Central memory CD8-positive, alpha-beta T cell (primary cell): ENCODE measurements around the gene RREB1.

ENCODE experiments used
- ATAC-seq: fragments of 150-1000 bp; cut with Tn5 transposase; replicated peaks from 2 replicates; pipeline ENCODE4 v1.10.0; 2022; ENCODE audit warnings: mild to moderate bottlenecking, moderate FRiP score, moderate number of reproducible peaks; ENCODE audit not compliant: poor library complexity, severe bottlenecking; ENCODE audit errors: extremely low read depth
- DNase-seq, 2 donors: peaks; one replicate each; pipeline ENCODE4 v3.0.0; 2021; ENCODE audit warnings: low spot score in 2 of 2
- H3K27ac Mint-ChIP-seq: one replicate; pipeline ENCODE4 v1.8.0; 2022; ENCODE audit warnings: low read depth, mild to moderate bottlenecking, moderate library complexity, mixed read lengths
- H3K27me3 Mint-ChIP-seq: one replicate; pipeline ENCODE4 v1.8.0; 2022; ENCODE audit warnings: mixed read lengths
- H3K36me3 Mint-ChIP-seq: one replicate; pipeline ENCODE4 v1.8.0; 2022; ENCODE audit warnings: mild to moderate bottlenecking, moderate library complexity, mixed read lengths; ENCODE audit not compliant: insufficient read depth
- H3K4me1 Mint-ChIP-seq: one replicate; pipeline ENCODE4 v1.8.0; 2022; ENCODE audit warnings: mixed read lengths
- H3K4me3 Mint-ChIP-seq: one replicate; pipeline ENCODE4 v1.8.0; 2022; ENCODE audit warnings: mild to moderate bottlenecking, moderate library complexity, mixed read lengths
- H3K9me3 Mint-ChIP-seq: one replicate; pipeline ENCODE4 v1.8.0; 2022; ENCODE audit warnings: mixed read lengths

The RREB1 gene

DNA sequence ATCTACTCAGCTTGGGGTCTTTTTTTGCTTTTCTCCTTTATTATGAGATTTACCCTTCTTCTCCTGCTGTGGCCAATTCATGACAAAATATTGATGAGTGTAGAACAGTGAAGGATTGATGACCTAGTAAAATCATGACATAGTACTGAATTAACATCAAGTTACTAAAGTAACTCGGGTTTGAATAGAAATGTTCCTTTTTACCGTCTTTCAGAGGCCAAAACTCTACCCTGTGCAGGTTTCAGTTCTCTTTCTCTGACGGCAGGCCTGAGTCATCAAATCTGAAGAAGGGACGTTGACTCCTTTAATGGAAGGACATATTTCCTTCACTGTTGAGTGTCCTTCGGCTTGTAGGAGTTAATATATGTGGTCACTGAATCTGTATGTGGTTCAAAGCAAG, 80.7 kb downstream of the RREB1 start:
- ATAC-seq (no peak), DNase-seq (no peak)
- no peak overlapping the region for H3K27ac Mint-ChIP-seq
- no peaks in the 10 kb centered on the region for H3K9me3 Mint-ChIP-seq
- peaks cover 45% of the 10 kb centered on the region for H3K36me3 Mint-ChIP-seq
- peaks cover 17% of the 10 kb centered on the region for H3K4me1 Mint-ChIP-seq
- no peaks in the 10 kb centered on the region for H3K27me3 Mint-ChIP-seq
- H3K4me3 Mint-ChIP-seq = no peak overlapping the region

- Mint-ChIP-seq H3K27me3 (no peaks in the 10 kb centered on the region), H3K4me1 (peaks cover 17% of the 10 kb centered on the region)
Measured at GRCh38 chr6:7189101-7189758, 81.5 kb downstream of the RREB1 start.

DNA sequence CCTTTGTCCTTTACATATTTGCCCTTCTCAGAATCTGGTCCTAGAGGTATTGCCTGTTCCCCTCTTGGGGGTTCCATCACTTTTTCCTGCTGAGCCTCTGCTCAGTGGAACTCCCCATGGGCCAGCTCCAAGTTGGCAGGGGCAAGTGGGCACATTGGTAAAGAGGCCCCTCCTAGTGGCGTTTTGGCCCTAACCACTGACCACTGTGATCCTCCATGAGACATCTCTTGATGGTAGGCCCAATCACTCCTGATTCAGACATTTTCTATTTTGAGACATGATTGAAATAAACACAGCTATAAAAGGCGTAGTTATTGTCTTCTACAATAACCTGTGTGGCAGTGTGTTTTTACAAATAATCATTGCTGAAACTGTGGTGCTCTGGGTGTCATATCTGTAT, 83.0 kb downstream of the RREB1 start:
- no peak for ATAC-seq
- H3K27ac Mint-ChIP-seq = no peak overlapping the region
- no peak for DNase-seq
- H3K9me3 Mint-ChIP-seq = no peaks in the 10 kb centered on the region
- H3K27me3 Mint-ChIP-seq = no peaks in the 10 kb centered on the region
- H3K4me3 Mint-ChIP-seq = no peak overlapping the region
- peaks cover 41% of the 10 kb centered on the region for H3K36me3 Mint-ChIP-seq
- H3K4me1 Mint-ChIP-seq = peaks cover 23% of the 10 kb centered on the region

More at GRCh38 chr6:7189101-7189758, 81.5 kb downstream of the RREB1 start:
- DNase-seq (no peak), ATAC-seq (no peak)
- H3K36me3 Mint-ChIP-seq = peaks cover 39% of the 10 kb centered on the region
- H3K27ac Mint-ChIP-seq = no peak overlapping the region
- no peak overlapping the region for H3K4me3 Mint-ChIP-seq
- no peaks in the 10 kb centered on the region for H3K9me3 Mint-ChIP-seq

DNA sequence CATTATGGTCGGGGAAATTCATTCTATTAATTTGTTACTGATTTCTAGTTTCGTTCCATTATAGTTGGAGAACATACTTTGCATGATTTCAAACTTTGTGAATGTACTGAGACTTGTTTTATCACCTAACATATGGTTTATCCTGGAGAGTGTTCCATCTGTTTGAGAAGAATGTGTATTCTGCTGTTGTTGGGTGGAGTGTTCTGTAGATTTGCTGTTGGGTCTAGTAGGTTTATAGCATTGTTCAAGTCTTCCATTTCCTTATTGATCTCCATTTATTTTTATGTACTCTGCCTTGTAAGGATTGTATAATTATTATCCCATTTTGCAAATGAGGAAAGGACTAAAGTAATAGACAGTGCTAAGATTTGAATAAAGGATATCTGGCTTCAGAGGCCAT, 85.4 kb downstream of the RREB1 start:
- Mint-ChIP-seq H3K4me3 (no peak overlapping the region), H3K36me3 (peaks cover 42% of the 10 kb centered on the region), H3K27ac (no peak overlapping the region), H3K9me3 (no peaks in the 10 kb centered on the region), H3K4me1 (peaks cover 21% of the 10 kb centered on the region), H3K27me3 (no peaks in the 10 kb centered on the region)
- ATAC-seq = no peak
- no peak for DNase-seq

DNA sequence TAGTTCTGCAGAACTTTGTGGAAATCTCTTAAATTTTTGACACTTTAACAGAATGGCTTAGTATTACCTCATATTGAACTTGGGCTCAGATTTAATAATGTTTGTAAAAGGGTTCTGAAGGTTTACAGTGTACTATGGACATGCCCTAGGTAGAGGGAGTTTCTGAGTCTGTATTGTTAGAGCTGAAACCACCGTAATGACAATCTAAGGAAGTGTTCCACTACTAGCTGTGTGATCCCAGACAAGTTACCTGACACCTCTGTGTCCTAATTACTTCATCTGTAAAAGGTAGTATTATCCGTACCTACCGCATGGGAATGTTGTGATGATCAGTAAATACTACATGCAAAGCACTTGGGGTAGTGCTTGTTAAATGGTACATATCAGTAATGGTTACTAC, 86.9 kb downstream of the RREB1 start:
- Mint-ChIP-seq H3K36me3 (peaks cover 27% of the 10 kb centered on the region), H3K27me3 (no peaks in the 10 kb centered on the region), H3K27ac (no peak overlapping the region), H3K4me3 (no peak overlapping the region), H3K9me3 (no peaks in the 10 kb centered on the region), H3K4me1 (peaks cover 29% of the 10 kb centered on the region)
- DNase-seq (no peak), ATAC-seq (no peak)

DNA sequence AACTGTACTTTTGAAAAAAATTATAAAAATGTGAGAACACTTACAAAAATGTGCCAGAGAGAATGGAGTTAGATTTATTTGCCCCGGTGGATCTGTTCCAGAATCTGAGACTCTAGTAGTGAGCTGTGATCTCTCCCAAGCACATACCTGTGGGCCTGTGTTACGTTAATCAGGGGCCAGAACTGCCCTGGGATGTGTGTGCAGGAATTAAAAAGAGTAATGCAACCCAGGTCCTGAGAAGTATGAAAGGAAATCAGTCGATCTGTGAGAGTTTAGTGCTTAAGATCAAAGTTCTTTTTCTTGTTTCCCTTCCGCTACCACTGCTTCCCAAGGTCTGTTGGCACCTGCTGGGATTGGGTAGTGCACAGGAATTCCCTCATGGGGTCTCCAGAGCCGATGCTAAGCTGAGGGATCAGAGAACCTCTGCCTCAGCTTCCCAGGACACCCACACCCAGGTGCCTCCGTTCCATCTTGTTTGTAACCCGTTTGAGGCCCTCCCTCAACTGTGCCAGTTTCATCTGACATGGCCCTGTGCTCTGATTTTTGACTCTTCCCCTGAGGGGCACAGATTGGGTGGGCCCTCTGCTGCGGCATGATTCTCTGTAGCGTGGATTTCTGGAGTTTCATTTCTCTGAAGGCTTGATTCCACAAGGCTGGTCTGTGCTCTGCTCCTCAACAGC, 87.7 kb downstream of the RREB1 start:
- peaks cover 27% of the 10 kb centered on the region for H3K36me3 Mint-ChIP-seq
- no peaks in the 10 kb centered on the region for H3K27me3 Mint-ChIP-seq
- peak overlapping the region; percentile 18 for H3K4me3 Mint-ChIP-seq
- ATAC-seq = no peak
- DNase-seq = no peak
- H3K4me1 Mint-ChIP-seq = peaks cover 29% of the 10 kb centered on the region
- H3K9me3 Mint-ChIP-seq = no peaks in the 10 kb centered on the region
- peak overlapping the region; percentile 57 for H3K27ac Mint-ChIP-seq

- Mint-ChIP-seq H3K4me3 (peak overlapping the region; percentile 18), H3K36me3 (peaks cover 23% of the 10 kb centered on the region), H3K27me3 (no peaks in the 10 kb centered on the region), H3K9me3 (no peaks in the 10 kb centered on the region), H3K27ac (peak overlapping the region; percentile 57), H3K4me1 (peaks cover 29% of the 10 kb centered on the region)
- ATAC-seq = no peak
- no peak for DNase-seq
Measured at GRCh38 chr6:7196019-7196402, 88.2 kb downstream of the RREB1 start.

GRCh38 chr6:7196685-7197283, 89.0 kb downstream of the RREB1 start:
- H3K4me3 Mint-ChIP-seq = no peak overlapping the region
- H3K36me3 Mint-ChIP-seq = peaks cover 21% of the 10 kb centered on the region
- DNase-seq = no peak
- no peak for ATAC-seq
- H3K9me3 Mint-ChIP-seq = no peaks in the 10 kb centered on the region
- no peak overlapping the region for H3K27ac Mint-ChIP-seq
- peaks cover 29% of the 10 kb centered on the region for H3K4me1 Mint-ChIP-seq
- no peaks in the 10 kb centered on the region for H3K27me3 Mint-ChIP-seq

- Mint-ChIP-seq H3K36me3 (peaks cover 17% of the 10 kb centered on the region), H3K27me3 (no peaks in the 10 kb centered on the region), H3K9me3 (no peaks in the 10 kb centered on the region), H3K4me3 (no peak overlapping the region), H3K27ac (no peak overlapping the region), H3K4me1 (peaks cover 33% of the 10 kb centered on the region)
- no peak for ATAC-seq
- DNase-seq = no peak
Measured at GRCh38 chr6:7197747-7198146, 90.0 kb downstream of the RREB1 start.

GRCh38 chr6:7198833-7199800, 91.4 kb downstream of the RREB1 start:
- DNase-seq (no peak), ATAC-seq (no peak)
- Mint-ChIP-seq H3K36me3 (peaks cover 12% of the 10 kb centered on the region), H3K4me3 (no peak overlapping the region), H3K4me1 (peaks cover 32% of the 10 kb centered on the region), H3K9me3 (no peaks in the 10 kb centered on the region), H3K27ac (no peak overlapping the region), H3K27me3 (no peaks in the 10 kb centered on the region)

DNA sequence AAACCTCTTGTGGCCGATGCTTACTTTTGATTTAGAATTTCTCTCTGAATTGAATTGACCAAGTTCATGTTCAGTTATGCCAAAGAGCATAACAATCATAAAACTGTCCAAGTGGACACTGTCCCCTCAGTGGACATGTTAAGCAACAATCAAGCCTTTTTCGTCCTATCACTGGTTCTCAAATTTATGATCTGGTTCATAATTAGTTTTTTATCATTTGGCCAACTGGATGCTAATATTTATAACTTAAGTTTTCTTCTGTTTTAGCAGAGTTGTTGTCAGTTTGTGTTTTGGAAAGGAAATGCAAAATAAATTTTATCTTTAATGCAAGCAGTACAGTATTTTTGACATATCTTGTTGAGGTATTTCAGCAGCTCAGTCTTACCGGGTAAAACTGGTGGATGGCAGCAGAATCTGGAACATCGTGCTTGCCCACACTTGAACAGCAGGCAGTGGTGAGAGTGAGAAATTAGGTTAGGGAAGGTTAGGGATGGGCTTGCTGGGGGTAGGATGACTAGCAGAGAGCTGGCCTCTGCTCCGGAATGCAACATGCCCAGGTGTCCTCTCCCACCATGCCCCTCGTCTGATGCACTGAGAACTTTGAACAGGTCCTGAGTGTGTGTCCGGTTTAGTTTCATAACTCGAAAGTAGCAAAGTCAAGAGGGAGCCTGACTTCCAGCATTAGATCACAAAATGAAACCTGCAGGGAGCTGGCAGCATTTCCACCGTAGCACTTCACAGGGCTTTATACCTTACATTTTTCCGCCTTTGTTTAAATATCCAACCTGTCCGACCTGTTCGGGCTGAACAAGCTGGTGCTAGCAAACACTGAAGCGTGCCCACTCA, 93.1 kb downstream of the RREB1 start:
- DNase-seq = no peak
- no peak for ATAC-seq
- no peak overlapping the region for H3K4me3 Mint-ChIP-seq
- no peak overlapping the region for H3K27ac Mint-ChIP-seq
- H3K36me3 Mint-ChIP-seq = peaks cover 13% of the 10 kb centered on the region
- H3K9me3 Mint-ChIP-seq = no peaks in the 10 kb centered on the region
- H3K4me1 Mint-ChIP-seq = peaks cover 29% of the 10 kb centered on the region
- no peaks in the 10 kb centered on the region for H3K27me3 Mint-ChIP-seq

DNA sequence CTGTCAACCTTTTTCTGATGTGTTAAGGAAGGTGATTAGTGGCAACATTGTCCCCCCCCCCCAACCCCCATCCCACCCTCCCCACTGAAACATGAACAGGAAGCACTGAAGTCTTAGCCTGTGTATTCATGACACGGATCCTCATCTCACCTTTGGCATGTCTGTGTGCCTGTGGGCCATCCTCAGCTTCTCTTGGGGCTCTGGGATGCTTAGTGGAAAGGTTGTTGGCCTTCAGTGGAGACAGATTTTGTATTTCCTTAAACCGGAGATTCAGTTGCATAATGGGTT, 93.6 kb downstream of the RREB1 start:
- no peaks in the 10 kb centered on the region for H3K9me3 Mint-ChIP-seq
- H3K27ac Mint-ChIP-seq = no peak overlapping the region
- peaks cover 9% of the 10 kb centered on the region for H3K36me3 Mint-ChIP-seq
- no peak for ATAC-seq
- no peak for DNase-seq
- H3K4me1 Mint-ChIP-seq = peaks cover 25% of the 10 kb centered on the region
- H3K4me3 Mint-ChIP-seq = no peak overlapping the region
- no peaks in the 10 kb centered on the region for H3K27me3 Mint-ChIP-seq
